K562 (cell line): ENCODE results near the gene PPFIA1. TPM values are rescaled to one million over a fixed set of nuclear protein-coding genes. Genes with fewer than 3 reads are reported as not detected.

Experiments
- ATAC-seq: fragments of 200-7000 bp; cut with Tn5 transposase; 3 replicates; pipeline ENCODE4 v1.9.1; 2020; ENCODE audit warnings: moderate library complexity
- BruUV-seq: library from RNA; stranded (reverse); fragments of 400-500 nt; replicated peaks from 2 replicates; lab custom pipeline; 2021; lab: Mats Ljungman, UMichigan
- CTCF ChIA-PET: fragments of 300-600 bp; formaldehyde crosslinking; extraction: SDS; loops from one replicate; lab custom pipeline; 2021; ENCODE audit warnings: low intra/inter-chr PET ratio; lab: Yijun Ruan, JAX
- POLR2A ChIA-PET: fragments of 300-600, 350-650 bp; sonication (Branson Sonifier 250); formaldehyde crosslinking; extraction: SDS; loops from one replicate; lab custom pipeline; 2021; ENCODE audit warnings: antibody characterized with exemption, inconsistent platforms; lab: Yijun Ruan, JAX
- DNase-seq, 4 experiments: peaks; one replicate each; pipeline versions ENCODE4 v3.0.0 to v3.0.0-alpha.2; 2011 to 2018; ENCODE audit warnings: low spot score in 3 of 4, mixed read lengths in 3 of 4; ENCODE audit errors: extremely low read depth in 1 of 4
- FAIRE-seq: peaks from 2 replicates; lab custom pipeline; 2011; peaks lifted over from hg19 to GRCh38; lab: Jason Lieb, UNC
- H2AFZ ChIP-seq: 2 replicates; pipeline ENCODE4 v1.6.0; 2011; ENCODE audit warnings: low read depth, low read length, control low read depth, inconsistent platforms
- H3K27ac ChIP-seq: fragments of 200-600 bp; 3 replicates; pipeline ENCODE4 v1.8.0; 2011; ENCODE audit warnings: low read depth, mild to moderate bottlenecking, control low read depth, inconsistent platforms, low read length, moderate library complexity, mixed read lengths; ENCODE audit errors: extremely low read depth
- H3K27me3 ChIP-seq, 2 experiments: fragments of 300-600 bp in 1 of 2; 2 replicates in 1 of 2; 3 replicates in 1 of 2; pipeline versions ENCODE4 v1.6.0 to v1.8.0; 2011; ENCODE audit warnings: inconsistent platforms in 2 of 2, low read length in 2 of 2, mild to moderate bottlenecking in 1 of 2, mixed read lengths in 1 of 2, moderate library complexity in 1 of 2; ENCODE audit not compliant: control insufficient read depth in 2 of 2, insufficient read depth in 2 of 2
- H3K36me3 ChIP-seq: fragments of 300-600 bp; 3 replicates; pipeline ENCODE4 v1.8.0; 2011; ENCODE audit warnings: mild to moderate bottlenecking, low read length, inconsistent platforms; ENCODE audit not compliant: control insufficient read depth, insufficient read depth
- H3K4me1 ChIP-seq, 2 experiments: fragments of 200-600 bp in 1 of 2; replicated peaks in 1 of 2; 2 replicates in 1 of 2; 3 replicates in 1 of 2; pipeline versions ENCODE4 v1.5.1 to v1.8.0; 2011; ENCODE audit warnings: inconsistent platforms in 2 of 2, low read length in 2 of 2, mild to moderate bottlenecking in 1 of 2, mixed read lengths in 1 of 2, moderate library complexity in 1 of 2; ENCODE audit not compliant: control insufficient read depth in 2 of 2, insufficient read depth in 2 of 2
- H3K4me2 ChIP-seq: 2 replicates; pipeline ENCODE4 v1.6.1; 2011; ENCODE audit warnings: low read length, control low read depth, inconsistent platforms, mixed read lengths; ENCODE audit not compliant: insufficient read depth
- H3K4me3 ChIP-seq: fragments of 200-600 bp; sonication (generic), shearing (Covaris generic); 2 replicates; pipeline ENCODE4 v1.5.1; 2016; ENCODE audit warnings: control low read depth, inconsistent platforms
- H3K79me2 ChIP-seq: fragments of 200-600 bp; 3 replicates; pipeline ENCODE4 v1.8.0; 2011; ENCODE audit warnings: low read length, inconsistent platforms; ENCODE audit not compliant: control insufficient read depth, insufficient read depth
- H3K9ac ChIP-seq, 2 experiments: 2 replicates each; pipeline versions ENCODE4 v1.6.0 to v1.6.1; 2011; ENCODE audit warnings: low read depth in 2 of 2, low read length in 2 of 2, control low read depth in 1 of 2, inconsistent platforms in 1 of 2, mild to moderate bottlenecking in 1 of 2, mixed read lengths in 1 of 2; ENCODE audit not compliant: insufficient read depth in 1 of 2
- H3K9me1 ChIP-seq: one replicate; pipeline ENCODE4 v1.6.0; 2011; ENCODE audit warnings: inconsistent platforms, mild to moderate bottlenecking, low read length, moderate library complexity; ENCODE audit not compliant: control insufficient read depth, insufficient read depth
- H3K9me3 ChIP-seq: replicated peaks from 2 replicates; pipeline ENCODE4 v1.5.1; 2011; ENCODE audit warnings: low read depth, low read length, inconsistent platforms; ENCODE audit not compliant: control insufficient read depth, insufficient read depth
- H4K20me1 ChIP-seq: replicated peaks from 2 replicates; pipeline ENCODE4 v1.6.1; 2011; ENCODE audit warnings: low read length, inconsistent platforms, mixed read lengths; ENCODE audit not compliant: control insufficient read depth, insufficient read depth
- KDM4B ChIP-seq, 2 experiments: fragments of 450-650 bp in 1 of 2; sonication (generic) in 1 of 2; IDR thresholded peaks; 2 replicates each; pipeline ENCODE4 v1.6.1; 2016 to 2017; ENCODE audit warnings: borderline replicate concordance in 2 of 2, antibody characterized with exemption in 1 of 2, low read depth in 1 of 2, mild to moderate bottlenecking in 1 of 2
- MAFK ChIP-seq: IDR thresholded peaks from 2 replicates; pipeline ENCODE4 v1.6.1; 2011; ENCODE audit warnings: low read length, improper control_type of control experiment
- MIER1 ChIP-seq: fragments of 450-650 bp; IDR thresholded peaks from 2 replicates; pipeline ENCODE4 v1.6.1; 2016; ENCODE audit warnings: antibody characterized with exemption, mild to moderate bottlenecking, low read depth
- NCOA4 ChIP-seq: fragments of 450-650 bp; IDR thresholded peaks from 2 replicates; pipeline ENCODE4 v1.6.1; 2018; ENCODE audit warnings: mild to moderate bottlenecking; ENCODE audit not compliant: partially characterized antibody
- PHF8 ChIP-seq: fragments of 200-600 bp; sonication (generic); IDR thresholded peaks from 2 replicates; pipeline ENCODE4 v1.6.1; 2012; ENCODE audit warnings: mixed run types, mild to moderate bottlenecking, inconsistent platforms, low read length, moderate library complexity, borderline replicate concordance
- POLR2G ChIP-seq: fragments of 200-400 bp; formaldehyde crosslinking; IDR thresholded peaks from 2 replicates; pipeline ENCODE4 v1.6.1; 2017; ENCODE audit warnings: low read depth, mild to moderate bottlenecking, antibody characterized with exemption, low read length, moderate library complexity
- STAT6 ChIP-seq: sonication (generic); formaldehyde crosslinking; IDR thresholded peaks from 2 replicates; pipeline ENCODE4 v1.8.1; 2023; ENCODE audit warnings: mild to moderate bottlenecking, missing genetic modification reagents
- TEAD4 ChIP-seq, 2 experiments: sonication (generic) in 1 of 2; formaldehyde crosslinking in 1 of 2; IDR thresholded peaks; 2 replicates each; pipeline versions ENCODE4 v1.6.1 to v1.8.0; 2012 to 2022; ENCODE audit warnings: borderline replicate concordance in 1 of 2, inconsistent platforms in 1 of 2, low read length in 1 of 2, mild to moderate bottlenecking in 1 of 2, missing genetic modification reagents in 1 of 2
- WGBS: fragments of 100-300 bp; shearing (Covaris generic); methylation state at CpG from one replicate; pipeline ENCODE4 v1.1.6; 2016; ENCODE audit warnings: low coverage, mixed read lengths; ENCODE audit not compliant: insufficient coverage; ENCODE audit errors: missing lambda C conversion rate; 5-methylcytosine and 5-hydroxymethylcytosine counted together
- in situ Hi-C: fragments of 300-500 bp; cut with MboI; formaldehyde crosslinking; loops from 4 replicates; pipeline ENCODE4 v1.15.0; 2018; ENCODE audit warnings: inconsistent platforms, mixed read lengths
- intact Hi-C: fragments of 100-400 bp; cut with micrococcal nuclease; formaldehyde crosslinking; loops from 2 replicates; pipeline ENCODE4 v1.14.2; 2022
- polyA plus RNA-seq, 8 experiments: library from polyadenylated mRNA; depleted of rRNA in 4 of 8; stranded (reverse) in 5 of 8; unstranded in 3 of 8; fragments of >200 nt; fragmentation: Nextera tagmentation in 2 of 8; fragmentation: Illumina TruSeq in 1 of 8; extraction: Ambion mirVana in 2 of 8; extraction: Trizol in 1 of 8; gene quantifications; 2 replicates each; pipeline versions ENCODE4 v1.2.1 to v1.2.3, GENCODE V29; 2011 to 2014; ENCODE audit warnings: inconsistent platforms in 1 of 8, missing spikeins in 1 of 8
- total RNA-seq, 7 experiments: library from RNA; depleted of rRNA in 6 of 7; stranded (reverse); fragments of >200 nt in 6 of 7; fragmentation: Illumina TruSeq in 2 of 7; extraction: Trizol in 2 of 7; gene quantifications; 2 replicates each; pipeline versions ENCODE4 v1.2.1 to v1.2.3, GENCODE V29; 2011 to 2021; ENCODE audit warnings: low replicate concordance in 1 of 7

PPFIA1 gene
- total and polyA plus RNA-seq, 9 of the 15 experiments (the other 6 are each of a cell fraction or from before 2014, with no cell fraction given): 9.9 to 41.5 (median 28.5) TPM

- in situ Hi-C loops (no loop called here), intact Hi-C loops (no loop called here)
- Histone ChIP-seq H4K20me1 (no peaks in the 10 kb centered on the region), H3K9me3 (no peaks in the 10 kb centered on the region), H3K4me1 (peaks cover 0 to 10% of the 10 kb centered on the region in 2 experiments; a peak in 1 of 5 replicates), H3K79me2 (no peaks in the 10 kb centered on the region), H3K4me3 (no peak overlapping the region), H3K9me1 (no peaks in the 10 kb centered on the region), H3K36me3 (peaks cover 86% of the 10 kb centered on the region; the same call in 2 of the 3 replicates), H3K27me3 (no peaks in the 10 kb centered on the region), H2AFZ (no peak overlapping the region), H3K9ac (no peak overlapping the region; a peak in 1 of 4 replicates), H3K4me2 (no peak overlapping the region), H3K27ac (no peak overlapping the region)
- POLR2A ChIA-PET: interaction anchor here (0.6 to 2.6 kb wide), 2 partner anchors 12 to 203 kb away, joined by 3 to 14 read pairs; no protein-coding TSS in a partner anchor
- CTCF ChIA-PET: interaction anchor here (0.6 kb wide), 1 partner anchor 691 kb away, joined by 3 read pairs; no protein-coding TSS in a partner anchor
- FAIRE-seq (no peak), ATAC-seq (no peak), DNase-seq (no peak)
- over 99% methylated on average over 15 of the region's 25 CpGs for WGBS
- BruUV-seq: no TSS peak
- no peak for TF ChIP-seq KDM4B (IDR thresholded peaks at IDR 0.05; ENCODE audit: borderline replicate concordance in 2 of 2, low read depth in 1 of 2)
- TF ChIP-seq POLR2G: peak; percentile 32; the same call in 1 of the 2 replicates
Measured at GRCh38 chr11:70430671-70431574, 160.4 kb downstream of the PPFIA1 start.

DNA sequence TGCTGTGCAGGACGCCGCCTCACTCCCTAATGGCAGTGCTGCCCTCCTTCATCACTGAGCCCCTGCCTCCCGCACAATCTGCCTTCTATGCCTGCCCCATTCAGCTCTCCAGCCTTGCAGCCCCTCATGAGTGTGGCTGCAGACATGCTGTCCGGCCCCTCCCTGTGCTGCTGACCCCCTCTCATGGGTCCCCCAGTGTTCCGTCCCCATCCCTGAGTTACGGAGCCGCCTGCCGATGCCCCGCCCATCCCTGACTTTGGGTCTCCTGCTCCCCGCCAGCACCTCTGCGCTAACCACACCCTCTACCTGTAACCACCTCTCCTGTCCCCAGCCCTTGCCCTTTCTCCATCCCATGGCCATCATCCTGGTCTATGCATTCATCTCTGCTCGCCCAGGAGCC lies 161.1 kb downstream of the PPFIA1 start:
- in situ Hi-C loops: no loop called here
- Histone ChIP-seq H2AFZ (no peak overlapping the region), H3K36me3 (peaks cover 93% of the 10 kb centered on the region; the same call in 2 of the 3 replicates), H3K4me2 (no peak overlapping the region), H4K20me1 (no peaks in the 10 kb centered on the region), H3K27ac (no peak overlapping the region), H3K9ac (no peak overlapping the region), H3K9me1 (no peaks in the 10 kb centered on the region), H3K4me1 (peaks cover 0 to 10% of the 10 kb centered on the region in 2 experiments; a peak in 1 of 5 replicates), H3K27me3 (no peaks in the 10 kb centered on the region), H3K9me3 (no peaks in the 10 kb centered on the region), H3K79me2 (no peaks in the 10 kb centered on the region), H3K4me3 (no peak overlapping the region)
- no peak for FAIRE-seq
- CTCF ChIA-PET: interaction anchor here (0.6 kb wide), 1 partner anchor 692 kb away, joined by 3 read pairs; no protein-coding TSS in a partner anchor
- POLR2A ChIA-PET: interaction anchor here (0.6 to 0.8 kb wide), 2 partner anchors 9 to 11 kb away, joined by 3 read pairs; no protein-coding TSS in a partner anchor
- BruUV-seq: no TSS peak
- intact Hi-C loops: no loop called here
- WGBS: 97% methylated on average over 7 of the region's 12 CpGs
- DNase-seq: no peak
- no peak for TF ChIP-seq NCOA4
- TF ChIP-seq STAT6: no peak
- no peak for TF ChIP-seq MAFK
- TF ChIP-seq PHF8: no peak
- no peak for TF ChIP-seq TEAD4 (IDR thresholded peaks at IDR 0.05; ENCODE audit: low read length)
- TF ChIP-seq TEAD4 (CRISPR knock-in tag; IDR thresholded peaks at IDR 0.05; ENCODE audit: borderline replicate concordance): no peak
- TF ChIP-seq MIER1: no peak
- ATAC-seq: no peak
